ENCODE measurements around the gene RAD21L1. TPM values are rescaled to one million over a fixed set of nuclear protein-coding genes. Genes with fewer than 3 reads are reported as not detected.
A peak's percentile ranks its signal among the peaks of the same experiment; 100 is the strongest.

The RAD21L1 gene
- polyA plus RNA-seq, 3 donors, result not detected

DNA sequence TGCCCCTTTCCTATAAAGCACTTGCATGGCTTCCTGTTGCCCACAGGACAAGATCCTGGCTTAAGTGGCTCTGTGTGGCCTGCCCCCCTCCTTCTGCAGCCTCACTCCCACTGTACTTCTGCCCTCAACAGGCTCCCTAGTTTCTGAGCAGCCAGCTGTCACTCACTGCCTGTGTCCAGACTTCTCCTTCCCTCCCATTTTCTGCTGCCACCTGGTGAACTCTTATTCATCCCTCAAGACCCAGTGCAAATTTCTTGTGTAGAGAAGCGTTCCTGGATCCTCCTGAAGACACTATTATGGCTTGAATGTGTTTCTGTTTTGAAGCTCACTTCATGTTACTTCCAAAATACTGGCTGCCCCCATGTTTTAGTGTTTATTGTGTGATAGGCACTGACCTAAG is 66.8 kb downstream of the RAD21L1 start:
- Histone ChIP-seq H3K4me2 (replicated peaks; ENCODE audit: extremely low read depth, low read length, poor library complexity, severe bottlenecking) (no peak overlapping the region), H3K27ac (ENCODE audit: low read depth in 1 of 2, low read length in 2 of 2) (no peak overlapping the region), H2AFZ (ENCODE audit: insufficient read depth, low read depth, low read length, poor library complexity, severe bottlenecking) (no peak overlapping the region), H3K27me3 (ENCODE audit: control insufficient read depth in 2 of 2, insufficient read depth in 2 of 2, low read length in 2 of 2) (no peaks in the 10 kb centered on the region), H3K4me3 (replicated peaks in 1 of 3; ENCODE audit: low read depth in 2 of 3, low read length in 3 of 3) (no peak overlapping the region), H4K20me1 (ENCODE audit: insufficient read depth, low read length) (no peaks in the 10 kb centered on the region), H3K9ac (ENCODE audit: insufficient read depth, low read length, poor library complexity, severe bottlenecking) (no peak overlapping the region), H3K4me1 (ENCODE audit: control insufficient read depth in 1 of 2, insufficient read depth in 2 of 2, low read length in 2 of 2) (no peaks in the 10 kb centered on the region), H3K36me3 (replicated peaks in 1 of 2; ENCODE audit: control insufficient read depth in 1 of 2, insufficient read depth in 2 of 2, low read length in 2 of 2) (no peaks in the 10 kb centered on the region), H3K9me3 (replicated peaks in 1 of 2; ENCODE audit: control insufficient read depth in 1 of 2, insufficient read depth in 1 of 2, low read length in 2 of 2) (no peaks in the 10 kb centered on the region), H3K79me2 (ENCODE audit: insufficient read depth, low read length) (no peaks in the 10 kb centered on the region)
- Mint-ChIP-seq H3K4me3 (no peak overlapping the region), H3K9me3 (no peaks in the 10 kb centered on the region), H3K36me3 (no peaks in the 10 kb centered on the region), H3K4me1 (no peaks in the 10 kb centered on the region), H3K27me3 (ENCODE audit: low read depth in 3 of 3) (peaks cover 0 to 7% (median 6%) of the 10 kb centered on the region in 3 donors), H3K27ac (peak overlapping the region in 1 of 7 donors; percentile 28)
- WGBS (ENCODE audit: insufficient coverage), result no CpG with 5 or more reads among the region's 1 CpG
- no peak for TF ChIP-seq CTCF (IDR thresholded peaks at IDR 0.05)
- intact Hi-C loops (cut with micrococcal nuclease), result no loop called here
- no peak for DNase-seq

GRCh38 chr20:1293641-1294379 is 68.0 kb downstream of the RAD21L1 start:
- no peak overlapping the region for H3K9ac ChIP-seq (ENCODE audit: insufficient read depth, low read length, poor library complexity, severe bottlenecking)
- 89% methylated on average over 4 of the region's 6 CpGs for WGBS (ENCODE audit: insufficient coverage)

More at GRCh38 chr20:1293641-1294379, 68.0 kb downstream of the RAD21L1 start:
- Mint-ChIP-seq H3K27me3 (ENCODE audit: low read depth in 3 of 3) (peaks cover 0 to 7% (median 6%) of the 10 kb centered on the region in 3 donors), H3K4me1 (no peaks in the 10 kb centered on the region), H3K36me3 (no peaks in the 10 kb centered on the region), H3K4me3 (no peak overlapping the region), H3K9me3 (no peaks in the 10 kb centered on the region), H3K27ac (no peak overlapping the region)
- Histone ChIP-seq H3K9me3 (replicated peaks in 1 of 2; ENCODE audit: control insufficient read depth in 1 of 2, insufficient read depth in 1 of 2, low read length in 2 of 2) (no peaks in the 10 kb centered on the region), H3K27ac (ENCODE audit: low read depth in 1 of 2, low read length in 2 of 2) (no peak overlapping the region), H3K4me2 (replicated peaks; ENCODE audit: extremely low read depth, low read length, poor library complexity, severe bottlenecking) (no peak overlapping the region), H3K36me3 (replicated peaks in 1 of 2; ENCODE audit: control insufficient read depth in 1 of 2, insufficient read depth in 2 of 2, low read length in 2 of 2) (no peaks in the 10 kb centered on the region), H2AFZ (ENCODE audit: insufficient read depth, low read depth, low read length, poor library complexity, severe bottlenecking) (no peak overlapping the region), H4K20me1 (ENCODE audit: insufficient read depth, low read length) (no peaks in the 10 kb centered on the region), H3K4me3 (replicated peaks in 1 of 3; ENCODE audit: low read depth in 2 of 3, low read length in 3 of 3) (no peak overlapping the region), H3K79me2 (ENCODE audit: insufficient read depth, low read length) (no peaks in the 10 kb centered on the region), H3K27me3 (ENCODE audit: control insufficient read depth in 2 of 2, insufficient read depth in 2 of 2, low read length in 2 of 2) (no peaks in the 10 kb centered on the region), H3K4me1 (ENCODE audit: control insufficient read depth in 1 of 2, insufficient read depth in 2 of 2, low read length in 2 of 2) (no peaks in the 10 kb centered on the region)
- no peak for DNase-seq
- TF ChIP-seq CTCF (IDR thresholded peaks at IDR 0.05), result no peak
- intact Hi-C loops (cut with micrococcal nuclease), result no loop called here
